ENCODE measurements around the gene DSCAML1. TPM values are rescaled to one million over a fixed set of nuclear protein-coding genes. Genes with fewer than 3 reads are reported as not detected.
A peak's percentile ranks its signal among the peaks of the same experiment; 100 is the strongest.
"Not testable (repeated sequence)": the region's sequence is repeated elsewhere in the genome, so short reads cannot be mapped to it uniquely, and the experiment has no call there.

DSCAML1 gene
- total RNA-seq, 1 donor from 2014 or later = 1.4 TPM

DNA sequence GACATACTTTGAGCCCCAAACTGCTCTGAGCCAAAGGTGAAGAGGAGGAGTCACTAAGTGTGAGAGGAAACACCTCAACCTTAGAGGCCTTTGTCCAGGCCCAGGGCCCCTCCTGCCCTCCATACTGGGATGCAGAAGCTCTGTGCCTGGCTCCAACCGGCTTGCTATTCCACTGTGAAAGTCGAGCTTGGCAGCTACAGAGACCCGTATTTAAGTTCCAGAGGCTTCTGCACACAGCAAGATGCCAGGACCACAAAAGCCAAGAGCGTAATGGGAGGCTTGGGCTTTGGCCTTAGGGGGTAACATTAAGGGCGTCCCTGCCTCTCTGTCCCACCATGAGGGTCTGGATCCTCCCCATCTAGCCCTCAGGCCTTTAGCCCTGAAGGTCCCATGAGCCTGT lies 31.9 kb downstream of the DSCAML1 start:
- ATAC-seq = no peak
- DNase-seq (ENCODE audit: low spot score) = no peak

DNA sequence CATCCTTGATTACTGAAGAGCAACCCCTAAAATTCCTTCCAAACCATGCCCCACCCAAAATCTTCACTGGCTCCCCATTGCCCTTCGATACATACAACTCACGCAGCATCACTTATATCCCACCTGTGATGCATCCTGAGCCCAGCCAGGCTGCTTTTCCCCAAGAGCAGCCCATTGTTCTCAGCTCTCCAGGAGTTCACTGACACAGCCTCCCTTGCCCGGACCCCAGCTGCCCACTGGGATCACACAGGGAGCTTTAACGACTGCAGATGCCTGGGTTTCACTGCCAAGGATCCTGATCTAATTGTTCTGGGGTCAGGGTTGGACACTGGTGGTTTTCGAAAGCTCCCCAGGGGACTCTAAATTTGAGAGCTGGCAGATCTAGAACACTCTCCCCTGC lies 33.6 kb downstream of the DSCAML1 start:
- not testable (repeated sequence) for ATAC-seq; DNase-seq (ENCODE audit: low spot score)

DNA sequence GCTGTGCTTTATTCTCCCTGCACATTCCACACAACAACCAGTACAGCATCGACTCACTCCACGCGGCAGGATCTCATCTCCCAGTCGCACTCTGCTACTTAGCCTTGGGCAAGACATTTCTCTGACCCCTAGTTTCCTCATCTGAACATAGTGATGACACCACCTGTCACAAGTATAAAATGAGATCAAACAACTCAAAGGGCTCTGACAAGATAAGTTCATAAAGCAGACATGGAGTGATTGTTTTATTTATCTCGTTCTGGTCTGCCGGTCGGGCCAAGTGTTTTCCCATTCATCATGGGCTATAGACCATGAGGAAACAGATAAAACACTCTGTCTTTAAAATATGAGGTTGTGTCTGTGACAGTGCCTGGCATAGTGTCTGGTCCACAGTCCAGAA lies 35.0 kb downstream of the DSCAML1 start:
- ATAC-seq (no peak), DNase-seq (ENCODE audit: low spot score) (no peak)

DNA sequence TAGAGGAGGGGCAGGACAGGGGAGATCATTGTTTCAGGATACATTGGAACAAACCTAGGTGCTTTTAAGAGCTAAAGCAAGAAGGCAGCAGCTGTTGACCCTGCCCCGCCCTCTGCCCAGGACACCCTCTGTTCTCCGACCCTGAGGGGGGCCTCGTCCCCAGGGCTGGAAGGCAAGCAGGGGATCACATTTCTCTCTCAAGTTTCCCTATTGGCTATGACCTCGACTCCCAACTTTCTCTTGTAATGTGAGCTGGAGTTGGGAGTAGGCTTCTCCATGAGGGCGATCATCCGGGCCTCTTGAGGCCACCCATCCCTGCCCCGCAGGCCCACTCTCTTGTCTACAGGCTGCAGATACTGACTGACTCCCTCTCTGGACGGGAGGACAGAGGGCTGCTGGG lies 37.7 kb downstream of the DSCAML1 start:
- ATAC-seq (no peak), DNase-seq (ENCODE audit: low spot score) (no peak)

DNA sequence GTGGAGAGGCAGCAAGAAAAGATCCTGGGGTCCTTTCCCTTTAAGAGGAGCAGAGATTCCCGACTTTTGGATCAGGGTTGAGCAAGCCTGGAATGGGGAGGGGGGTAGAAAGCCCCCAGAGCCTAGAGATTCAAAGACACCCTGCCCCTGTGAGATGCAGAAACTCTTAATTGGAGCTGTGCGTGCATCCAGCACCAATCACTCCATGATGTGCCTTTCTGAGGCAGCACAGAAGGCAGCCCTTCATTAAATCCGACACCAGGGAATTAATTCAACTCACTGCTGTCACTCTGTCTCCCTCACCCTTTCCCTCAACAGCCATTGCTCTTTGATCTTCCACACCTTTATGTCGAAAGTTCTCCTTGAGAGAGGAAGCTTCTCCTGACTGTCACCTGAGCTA lies 43.0 kb downstream of the DSCAML1 start:
- ATAC-seq (no peak), DNase-seq (ENCODE audit: low spot score) (no peak)

DNA sequence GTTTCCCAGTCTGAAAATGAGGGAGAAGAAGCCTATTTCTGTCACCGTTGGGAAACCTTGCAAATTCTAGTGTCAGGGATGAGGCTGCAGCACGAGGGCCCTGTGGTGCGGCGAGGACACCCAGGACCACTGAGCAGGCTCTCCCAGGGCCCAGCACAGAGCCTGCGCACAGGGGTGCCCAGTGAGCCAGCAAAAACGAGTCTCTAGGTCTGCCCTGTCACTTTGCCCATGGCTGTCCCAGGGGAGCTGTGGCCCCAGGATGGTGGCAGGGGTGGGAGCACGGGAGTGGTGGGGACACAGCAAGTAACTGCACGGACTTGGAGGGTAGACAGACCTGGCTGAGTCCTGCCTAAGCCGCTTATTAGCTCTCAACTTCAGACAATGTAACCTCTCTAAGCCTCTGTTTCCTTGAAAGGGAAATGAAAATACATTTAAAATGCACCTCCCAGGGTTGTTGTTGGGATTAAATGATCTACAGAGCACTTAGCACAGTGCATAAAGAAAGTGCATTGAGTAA lies 44.2 kb downstream of the DSCAML1 start:
- ATAC-seq (no peak), DNase-seq (ENCODE audit: low spot score) (no peak)

DNA sequence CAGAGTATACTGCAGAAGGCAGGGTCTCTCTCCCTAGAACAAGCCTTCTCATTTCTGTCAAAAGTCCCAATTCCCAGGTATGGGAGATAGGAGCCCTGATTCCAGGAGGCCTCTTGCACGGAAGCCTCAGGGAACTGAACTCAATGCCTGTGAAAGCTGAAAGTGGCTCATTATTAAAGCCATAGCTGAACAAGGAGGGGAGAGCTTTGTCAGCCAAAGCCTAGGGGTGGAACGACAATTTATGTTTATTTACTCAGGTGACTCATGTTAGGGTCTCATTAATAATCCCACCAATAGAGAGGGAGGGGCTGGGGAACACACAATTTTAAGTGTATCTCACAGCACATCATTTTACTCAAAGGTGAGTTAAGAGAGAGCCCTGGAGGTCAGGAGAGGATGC lies 44.9 kb downstream of the DSCAML1 start:
- DNase-seq (ENCODE audit: low spot score) = no peak
- no peak for ATAC-seq

DNA sequence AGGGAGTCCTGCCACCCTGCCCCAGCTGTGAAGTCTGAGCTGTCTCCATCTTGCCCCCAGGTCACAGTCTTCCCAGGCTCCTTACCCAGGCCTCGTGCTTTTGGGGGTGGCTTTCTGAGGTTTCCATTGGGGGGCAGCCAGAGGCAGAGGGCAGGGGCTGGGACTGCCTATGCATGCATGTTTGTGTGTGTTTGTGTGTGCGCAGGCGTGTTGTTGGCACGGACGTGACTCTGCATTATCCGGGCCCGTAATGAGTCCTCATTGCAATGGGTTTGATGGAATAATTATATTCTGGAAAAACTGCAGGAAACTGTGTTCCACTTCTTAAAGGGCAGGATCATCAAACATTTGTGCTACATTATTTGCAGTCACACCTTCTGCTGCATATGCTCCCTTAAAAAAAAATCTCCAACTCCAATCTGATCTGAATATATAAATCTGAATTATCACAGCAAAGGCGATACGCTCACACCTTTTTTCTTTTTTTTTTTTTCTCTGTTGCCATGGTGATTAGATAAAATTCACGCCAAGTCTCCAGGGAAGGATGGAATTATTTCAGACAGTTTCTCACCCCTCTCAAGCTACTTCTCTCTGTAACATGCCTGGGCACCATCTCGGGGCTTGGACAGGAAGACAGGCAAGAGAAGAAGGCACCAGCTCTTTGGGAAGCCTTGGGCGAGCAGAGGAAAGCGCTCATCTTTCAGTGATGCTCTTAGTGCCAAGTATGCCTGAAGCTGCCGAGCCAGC lies 45.9 kb downstream of the DSCAML1 start:
- no peak for ATAC-seq
- DNase-seq (ENCODE audit: low spot score) = no peak

DNA sequence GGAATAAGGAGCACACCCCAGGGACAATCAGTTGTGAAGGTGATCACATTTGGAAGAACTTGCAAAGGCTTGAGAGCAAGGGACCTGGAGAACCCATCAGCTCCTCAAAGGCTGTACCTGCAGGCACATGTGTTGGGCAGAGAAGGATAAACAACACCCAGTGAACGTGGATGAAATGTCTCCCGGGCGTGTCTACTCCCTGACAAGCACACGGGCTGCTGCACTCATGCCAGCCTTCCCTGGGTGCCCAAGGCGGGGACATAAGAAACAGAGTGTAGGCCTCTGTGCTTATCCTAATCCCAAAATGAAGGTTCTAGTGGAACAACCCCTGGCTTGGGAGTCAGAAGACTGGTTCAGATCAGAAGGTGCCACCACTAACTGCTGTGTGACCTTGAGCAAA lies 46.7 kb downstream of the DSCAML1 start:
- ATAC-seq (no peak), DNase-seq (ENCODE audit: low spot score) (no peak)

DNA sequence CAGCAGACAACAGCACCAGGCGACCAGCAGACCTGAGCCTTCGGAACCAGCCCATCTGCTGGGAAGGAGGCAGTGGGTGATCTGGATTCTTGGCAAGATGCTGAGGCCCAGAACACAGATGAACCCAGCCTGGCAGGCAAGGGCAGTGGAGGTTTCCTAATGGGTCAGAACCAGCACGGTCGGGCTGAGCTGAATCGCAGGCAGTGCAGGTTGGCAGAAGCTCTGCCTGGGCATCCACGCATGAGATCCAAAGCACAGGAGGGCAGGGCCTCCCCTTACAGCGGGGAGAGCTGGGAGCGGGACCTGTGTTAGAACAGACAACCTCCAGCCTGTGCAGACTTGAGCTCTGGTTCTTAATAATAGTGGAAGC lies 47.5 kb downstream of the DSCAML1 start:
- DNase-seq (ENCODE audit: low spot score) = no peak
- peak; percentile 15 for ATAC-seq

DNA sequence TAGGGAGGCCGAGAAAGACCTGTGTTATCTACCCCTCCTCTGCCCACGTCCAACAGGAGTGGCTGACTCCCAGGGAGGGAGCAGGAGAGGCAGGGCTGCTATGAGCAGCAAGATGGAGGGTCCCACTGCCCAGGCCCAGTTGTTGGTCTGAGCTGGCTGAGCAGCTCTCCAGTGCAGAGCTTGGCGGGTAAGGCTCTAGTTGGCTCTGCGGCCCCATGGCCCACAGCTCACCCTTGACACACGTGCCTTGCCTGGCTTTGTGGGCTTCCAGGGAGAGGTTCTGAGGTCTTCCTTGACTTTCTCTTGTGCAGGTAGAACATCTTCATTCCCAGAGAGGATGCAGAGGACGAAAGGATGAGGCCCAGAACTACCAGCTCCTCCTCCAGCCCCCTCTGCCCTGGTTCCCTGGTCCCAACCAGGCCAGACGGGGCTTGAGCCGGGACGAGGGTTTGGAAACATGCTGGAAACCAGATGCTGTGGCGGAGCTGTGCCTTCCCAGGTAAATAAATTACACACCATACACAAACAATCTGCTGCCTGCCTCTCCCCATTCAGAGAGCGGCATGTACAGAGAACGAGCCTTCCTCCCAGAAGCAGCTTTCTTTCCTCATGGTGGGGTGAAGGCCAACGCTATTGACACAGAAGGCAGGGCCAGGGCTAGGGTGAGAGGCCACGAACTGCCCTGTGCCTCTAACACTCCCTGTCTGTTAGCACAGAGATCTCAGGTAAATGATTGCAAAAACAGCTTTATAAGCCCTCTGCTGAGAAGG lies 48.1 kb downstream of the DSCAML1 start:
- ATAC-seq (peak; percentile 81), DNase-seq (ENCODE audit: low spot score) (no peak)

DNA sequence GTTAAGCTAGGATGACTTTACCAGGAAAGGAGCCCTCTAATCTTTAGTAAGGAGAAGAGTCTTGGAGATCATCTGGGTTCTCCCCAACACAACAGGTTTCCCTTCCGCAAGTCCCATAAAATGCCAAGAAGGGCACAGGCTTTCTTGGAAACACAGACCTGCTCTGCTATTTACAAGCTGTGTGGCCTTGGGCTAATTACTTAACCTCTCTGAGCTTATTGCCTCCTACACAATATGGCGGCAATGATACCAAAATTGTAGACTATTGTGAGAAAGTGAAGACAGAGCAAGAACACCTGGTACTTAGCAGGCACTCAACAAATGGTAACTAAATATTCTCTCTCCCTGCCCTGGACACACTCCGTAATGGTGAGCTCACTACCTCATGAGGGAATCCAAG lies 49.1 kb downstream of the DSCAML1 start:
- ATAC-seq (no peak), DNase-seq (ENCODE audit: low spot score) (no peak)

DNA sequence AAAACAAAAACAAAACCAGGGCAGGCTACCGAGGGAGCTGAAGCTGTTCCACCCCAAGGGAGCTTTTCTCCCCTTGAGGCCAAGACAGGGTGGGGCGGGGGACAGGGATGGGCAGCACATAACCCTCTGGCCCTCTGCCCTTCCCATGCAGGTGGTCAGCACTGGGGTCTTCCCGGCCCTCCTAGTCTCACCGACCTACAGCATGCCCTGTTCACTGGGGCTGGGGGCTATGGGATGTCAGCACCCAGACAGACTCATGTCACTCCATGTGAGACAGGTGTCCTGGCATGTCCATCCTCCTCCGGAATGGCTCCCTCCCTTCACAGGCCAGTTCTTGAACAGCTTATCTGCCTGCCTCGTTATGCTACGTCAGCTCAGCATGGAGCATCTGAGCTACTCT lies 51.7 kb downstream of the DSCAML1 start:
- DNase-seq (ENCODE audit: low spot score) = no peak
- ATAC-seq = no peak

DNA sequence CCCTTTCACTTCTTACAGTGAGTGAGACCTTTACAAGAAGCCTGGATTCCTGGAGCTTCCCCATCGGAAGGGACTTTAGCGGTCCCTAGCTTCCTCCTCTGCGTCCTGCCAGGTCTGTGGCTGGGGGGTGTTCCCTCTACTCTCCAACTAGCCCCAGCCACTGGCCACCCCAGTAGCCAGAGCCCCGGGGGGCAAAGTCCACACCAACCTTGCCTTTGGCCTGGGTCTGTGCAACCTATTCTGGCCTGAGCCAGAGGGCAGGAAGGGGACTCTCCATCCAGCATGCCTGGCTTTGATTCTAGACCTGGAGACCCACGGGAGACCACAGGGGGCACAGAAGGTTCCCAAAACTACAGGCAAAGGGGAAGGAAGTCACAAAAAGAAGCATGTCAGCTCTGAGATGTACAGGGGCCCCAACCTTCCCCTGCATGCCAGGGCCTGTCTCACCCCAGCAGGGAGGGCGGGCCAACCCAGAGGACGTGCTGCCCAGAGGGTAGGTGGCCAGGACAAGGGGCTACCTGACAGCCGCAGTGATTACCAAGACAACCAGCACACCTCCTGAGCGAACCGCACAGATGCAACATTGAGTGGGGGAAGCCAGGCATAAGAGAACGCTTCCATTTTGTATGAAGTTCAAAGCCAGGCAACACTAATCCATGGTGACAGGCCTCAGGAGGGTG lies 52.4 kb downstream of the DSCAML1 start:
- ATAC-seq = no peak
- DNase-seq (ENCODE audit: low spot score) = no peak

DNA sequence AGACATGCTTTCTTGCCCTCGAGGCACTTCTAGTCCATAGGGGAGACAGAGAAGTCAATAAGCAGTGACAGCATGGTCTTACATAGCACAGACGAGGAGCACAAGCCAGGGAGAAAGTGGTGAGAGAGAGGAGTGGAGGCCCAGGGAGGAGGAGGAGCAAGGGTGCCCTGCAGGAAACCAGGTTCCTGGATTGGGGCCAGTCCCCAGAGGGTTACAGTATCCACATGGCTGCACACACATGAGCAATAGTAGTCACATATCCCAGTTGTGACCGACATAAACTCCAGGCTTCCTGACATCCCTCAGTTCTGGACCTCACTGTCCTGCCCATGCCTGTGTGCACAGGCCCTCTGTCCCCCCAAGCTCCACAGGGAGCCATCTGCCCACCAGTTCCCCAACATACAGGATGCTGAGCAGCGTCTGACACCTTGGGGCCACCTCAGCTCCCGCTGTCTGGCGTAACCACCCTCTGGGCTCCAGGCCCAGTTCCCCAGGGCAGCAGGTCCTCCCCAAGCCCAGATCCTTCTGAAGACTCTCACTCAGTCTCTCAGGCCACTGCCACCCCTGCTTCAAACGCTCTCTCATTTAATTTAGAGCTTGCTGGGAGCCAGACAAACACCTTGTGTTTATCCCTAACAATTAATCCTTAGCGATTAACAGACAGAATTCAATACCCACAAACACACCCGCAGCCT lies 53.7 kb downstream of the DSCAML1 start:
- DNase-seq (ENCODE audit: low spot score) (no peak), ATAC-seq (no peak)

DNA sequence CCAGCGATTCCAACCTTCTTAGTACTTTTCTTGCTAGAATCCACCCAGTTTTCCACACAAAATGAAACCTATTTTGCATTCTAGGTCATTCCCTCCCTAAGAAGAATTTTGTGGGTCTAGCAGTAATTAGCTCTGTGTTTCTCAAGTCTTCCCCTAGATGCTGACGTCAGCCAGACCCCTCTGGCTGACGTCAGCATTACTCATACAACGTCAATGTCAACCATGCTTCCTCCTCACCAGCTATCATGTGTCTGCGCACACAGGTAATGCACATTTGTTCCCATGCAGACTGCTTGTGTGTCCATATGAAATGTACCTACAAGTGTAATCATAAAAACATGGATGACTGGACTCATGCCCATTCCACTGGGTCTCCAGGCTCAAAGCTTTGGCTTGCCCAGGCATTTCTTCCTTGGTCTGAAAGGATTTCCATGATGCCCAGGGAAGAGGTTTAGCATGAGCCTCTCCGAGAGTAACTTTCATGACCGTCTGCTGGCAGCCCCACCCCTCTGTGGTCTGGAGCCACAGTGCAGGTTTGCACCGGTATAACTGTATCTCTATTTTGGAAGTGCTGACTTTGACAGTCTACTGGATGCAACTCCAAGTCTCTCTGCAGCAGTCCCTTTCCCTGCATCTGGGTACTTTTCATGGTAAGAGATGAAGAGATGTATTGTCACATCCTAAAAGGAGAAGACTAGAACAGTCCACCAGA lies 58.6 kb downstream of the DSCAML1 start:
- ATAC-seq (no peak), DNase-seq (ENCODE audit: low spot score) (no peak)

DNA sequence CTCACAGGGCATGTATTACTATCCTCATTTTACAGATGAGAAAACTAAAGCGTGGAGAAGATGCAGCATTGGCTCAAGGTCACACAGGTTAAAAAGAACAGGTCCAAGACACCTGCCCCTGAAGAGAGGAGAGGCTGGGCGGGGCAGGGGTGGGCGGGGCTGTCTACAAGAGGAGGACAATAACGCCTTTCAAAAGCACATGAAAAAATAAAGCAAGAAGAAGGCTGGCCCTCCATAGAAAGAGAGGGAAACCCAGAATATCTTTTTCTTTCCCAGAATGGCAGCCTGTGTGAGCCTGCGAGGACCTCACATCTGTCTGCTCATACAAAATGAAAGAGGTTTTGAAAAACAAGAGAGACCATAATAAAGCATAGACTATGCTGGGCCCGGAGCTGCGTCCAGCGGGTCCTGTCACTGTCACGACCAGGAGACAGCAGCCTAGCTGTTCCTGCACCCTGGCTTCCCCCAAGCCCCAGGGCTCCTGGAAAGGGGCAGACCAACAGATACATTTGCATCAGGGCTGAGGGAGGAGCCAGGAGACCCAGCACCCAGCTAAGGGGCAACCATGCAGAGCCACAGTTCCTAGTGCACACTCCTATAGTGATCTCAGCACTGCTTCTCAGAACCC lies 61.6 kb downstream of the DSCAML1 start:
- ATAC-seq = no peak
- no peak for DNase-seq (ENCODE audit: low spot score)

DNA sequence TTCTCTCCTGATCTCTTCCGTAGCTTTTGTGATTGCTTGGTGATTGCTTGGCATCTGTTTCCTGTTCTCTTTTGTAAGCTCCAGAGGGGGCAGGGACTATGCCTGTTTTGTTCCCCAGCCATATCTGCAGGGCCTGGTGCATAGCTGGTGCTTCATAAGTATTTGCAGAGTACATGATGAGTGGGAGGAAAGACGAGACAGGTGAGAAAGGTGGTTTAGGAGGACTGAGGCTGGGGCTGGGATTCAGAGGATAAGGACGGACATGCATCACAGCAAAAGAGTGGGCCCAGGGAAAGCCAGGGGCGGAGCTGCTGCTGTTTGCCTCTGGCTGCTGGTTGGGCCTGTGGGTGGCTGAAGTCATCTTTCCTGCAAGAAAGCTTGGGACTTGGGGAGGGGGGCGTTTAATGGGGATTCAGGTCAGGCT lies 62.4 kb downstream of the DSCAML1 start:
- ATAC-seq = no peak

DNA sequence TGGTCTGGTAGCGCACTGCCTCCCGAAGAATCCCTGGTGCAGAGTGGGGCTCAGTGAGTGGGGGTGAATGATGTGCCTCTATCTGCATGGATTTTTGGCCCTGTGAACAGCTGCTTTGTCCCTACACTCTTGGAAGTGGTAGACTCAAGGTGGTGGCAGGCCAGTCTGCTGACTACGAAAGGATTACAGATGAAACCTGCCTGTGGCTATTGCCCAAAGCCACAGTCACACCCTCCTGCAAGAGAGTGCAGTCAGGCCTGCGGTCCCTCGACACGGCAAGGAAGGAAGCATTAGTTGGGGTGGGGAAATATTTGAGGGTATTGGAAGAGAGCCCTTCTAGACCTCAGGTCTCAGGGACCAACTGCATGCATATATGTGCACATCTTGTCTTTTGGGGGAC lies 63.7 kb downstream of the DSCAML1 start:
- no peak for DNase-seq (ENCODE audit: low spot score)
- no peak for ATAC-seq

More for the DNA sequence above, 62.4 kb downstream of the DSCAML1 start:
- DNase-seq (ENCODE audit: low spot score) = no peak

DNA sequence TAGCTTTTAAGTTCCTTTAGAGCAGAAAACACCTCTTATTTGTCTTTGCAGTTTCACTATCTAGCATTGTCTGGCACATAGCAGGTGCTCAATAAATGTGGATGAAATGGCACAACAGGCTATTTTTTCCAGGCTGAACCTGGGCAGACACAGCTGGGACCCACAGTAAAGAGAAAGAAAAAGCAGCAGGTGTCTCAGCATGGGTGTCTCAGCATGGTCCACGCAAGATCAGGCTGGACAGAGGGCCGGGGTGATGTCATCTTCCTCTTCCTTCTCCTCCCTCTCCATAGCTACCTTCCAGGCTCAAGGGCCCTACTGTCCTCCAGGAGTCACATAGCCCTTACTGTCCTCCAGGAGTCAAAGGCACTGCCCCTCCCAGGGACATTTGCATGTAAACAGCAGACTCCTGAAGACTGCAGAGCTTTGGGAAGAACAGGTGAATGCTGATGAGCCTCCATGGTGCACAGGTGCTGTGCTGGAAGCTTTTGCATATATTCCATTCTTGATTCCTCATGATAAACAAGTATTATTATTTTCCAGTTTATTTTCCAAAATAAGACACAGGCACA lies 65.2 kb downstream of the DSCAML1 start:
- DNase-seq (ENCODE audit: low spot score) (no peak), ATAC-seq (no peak)
